Islet precursor cell (in vitro differentiated cells): Measurements from ENCODE around the gene EID2.

Experiments used
- DNase-seq: peaks from one replicate; pipeline ENCODE4 v3.0.0-alpha.2; 2018

The EID2 gene, protein sequence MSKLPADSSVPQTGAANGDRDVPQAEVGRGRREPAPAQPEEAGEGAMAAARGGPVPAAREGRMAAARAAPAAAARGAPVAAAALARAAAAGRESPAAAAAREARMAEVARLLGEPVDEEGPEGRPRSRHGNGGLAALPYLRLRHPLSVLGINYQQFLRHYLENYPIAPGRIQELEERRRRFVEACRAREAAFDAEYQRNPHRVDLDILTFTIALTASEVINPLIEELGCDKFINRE

DNA sequence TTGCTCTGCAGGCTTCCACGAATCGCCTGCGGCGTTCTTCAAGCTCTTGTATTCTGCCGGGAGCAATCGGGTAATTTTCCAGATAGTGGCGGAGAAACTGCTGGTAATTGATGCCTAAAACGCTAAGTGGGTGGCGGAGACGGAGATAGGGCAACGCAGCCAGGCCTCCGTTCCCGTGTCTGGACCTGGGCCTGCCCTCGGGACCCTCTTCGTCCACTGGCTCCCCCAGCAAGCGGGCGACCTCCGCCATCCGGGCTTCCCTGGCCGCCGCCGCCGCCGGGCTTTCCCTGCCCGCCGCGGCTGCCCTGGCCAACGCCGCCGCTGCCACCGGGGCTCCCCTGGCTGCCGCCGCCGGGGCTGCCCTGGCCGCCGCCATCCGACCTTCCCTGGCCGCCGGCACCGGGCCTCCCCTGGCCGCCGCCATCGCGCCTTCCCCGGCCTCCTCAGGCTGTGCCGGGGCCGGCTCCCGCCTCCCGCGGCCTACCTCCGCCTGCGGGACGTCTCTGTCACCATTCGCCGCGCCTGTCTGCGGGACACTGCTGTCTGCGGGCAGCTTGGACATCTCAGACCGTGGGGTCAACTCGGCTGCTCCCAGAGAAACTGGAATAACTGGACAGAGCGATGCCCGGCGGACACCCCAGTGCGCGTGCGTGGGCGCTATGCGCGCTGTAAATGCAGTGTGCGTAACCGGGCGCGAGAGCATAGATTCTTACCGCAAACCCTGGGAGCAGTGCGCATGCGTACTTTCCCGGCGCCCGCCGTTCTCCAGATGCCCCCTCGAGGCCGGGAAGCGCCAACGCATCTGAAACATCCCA lies at the start of gene EID2:
Gene EID2 (minus strand): TSS at position 644 of the 815 bp plus-strand sequence. CDS start 82 bp downstream, at position 562.
- DNase-seq, result peak; percentile 96

DNA sequence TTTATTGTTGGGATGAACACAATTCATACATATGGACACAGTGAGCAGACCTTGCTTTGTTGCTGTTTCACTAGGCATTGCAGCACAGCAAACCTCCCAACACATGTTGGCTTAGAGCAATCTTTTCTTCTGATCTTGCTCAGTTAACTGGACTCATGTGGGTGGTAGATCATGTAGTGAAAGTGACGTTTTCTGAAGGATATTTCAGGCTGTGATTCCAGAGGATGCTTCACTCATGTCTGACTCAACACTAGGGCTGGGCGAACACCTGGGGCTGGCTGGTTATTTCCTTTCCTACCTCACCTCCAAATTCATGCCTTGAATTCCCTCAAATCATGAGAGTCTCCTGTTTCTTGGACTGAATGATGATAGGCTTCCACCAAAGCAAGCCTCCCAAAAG lies 48.1 kb upstream of the EID2 start:
- DNase-seq, result no peak

DNA sequence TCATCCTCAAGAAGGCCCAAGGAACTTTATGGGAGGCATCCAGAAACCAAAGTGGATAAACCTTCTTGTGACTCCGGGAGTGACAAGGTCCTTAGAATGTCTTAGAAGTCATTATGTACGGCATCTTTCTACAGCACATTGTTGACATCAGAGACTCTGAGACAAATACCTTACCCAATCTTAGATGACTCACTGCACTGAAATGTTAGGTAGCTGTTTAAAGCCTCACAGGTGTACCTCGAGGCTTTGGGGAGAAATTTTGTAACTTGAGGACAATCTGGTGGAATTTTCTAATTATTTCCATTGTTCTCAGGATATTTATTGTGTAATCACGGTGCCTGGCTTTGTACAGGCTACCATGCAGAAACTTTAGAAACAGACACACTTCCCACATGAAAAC lies 47.5 kb upstream of the EID2 start:
- no peak for DNase-seq

DNA sequence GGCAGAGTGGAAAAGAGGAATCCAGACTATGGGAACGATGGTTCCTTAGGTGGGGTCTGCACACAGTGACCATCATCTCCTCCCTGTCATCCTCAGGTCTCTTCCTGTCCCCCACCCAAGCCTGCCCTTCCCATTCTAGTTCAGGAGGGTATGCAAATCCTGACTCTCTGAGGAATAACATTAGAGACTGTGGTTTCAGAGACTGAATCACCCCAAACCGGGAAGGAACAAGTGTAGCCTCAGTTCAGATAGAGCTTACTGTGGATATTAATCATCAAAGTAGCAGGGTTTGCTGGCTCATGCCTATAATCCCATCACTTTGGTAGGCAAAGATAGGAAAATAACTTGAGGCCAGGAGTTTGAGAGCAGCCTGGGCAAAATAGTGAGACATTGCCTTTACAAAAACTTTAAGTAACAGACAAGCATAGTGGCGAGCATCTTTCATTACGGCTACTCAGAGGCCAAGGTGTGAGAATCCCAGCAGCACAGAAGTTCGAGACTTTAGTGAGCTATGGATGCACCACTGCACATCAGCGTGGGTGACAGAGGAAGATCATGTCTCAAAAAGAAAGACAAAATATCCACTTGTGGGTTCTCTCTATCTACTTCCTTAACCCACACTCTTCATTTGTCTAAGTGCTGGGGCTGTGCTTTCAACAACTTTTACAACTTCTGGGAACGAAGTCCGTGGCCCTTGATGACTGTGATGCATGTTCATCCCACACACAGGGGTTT lies 43.1 kb upstream of the EID2 start:
- no peak for DNase-seq

DNA sequence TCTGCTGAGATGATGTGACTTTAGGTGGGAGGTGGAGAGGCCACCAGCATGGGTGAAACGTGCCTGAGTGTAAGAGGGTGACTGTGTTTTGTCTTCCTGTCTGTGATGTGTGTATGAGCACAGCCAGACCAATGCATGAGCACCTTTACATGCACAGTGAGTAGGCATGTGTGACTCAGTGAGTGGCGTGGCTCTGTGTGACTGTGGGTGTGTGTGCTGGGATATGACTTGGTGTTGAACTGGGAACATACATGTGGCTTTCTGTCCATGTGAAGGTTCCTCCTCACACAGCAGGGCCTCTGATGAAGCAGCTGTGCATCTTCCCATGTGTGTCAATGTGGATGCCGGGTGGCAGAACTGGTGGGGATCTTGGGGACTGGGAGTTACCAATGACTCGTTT lies 42.5 kb upstream of the EID2 start:
- no peak for DNase-seq

DNA sequence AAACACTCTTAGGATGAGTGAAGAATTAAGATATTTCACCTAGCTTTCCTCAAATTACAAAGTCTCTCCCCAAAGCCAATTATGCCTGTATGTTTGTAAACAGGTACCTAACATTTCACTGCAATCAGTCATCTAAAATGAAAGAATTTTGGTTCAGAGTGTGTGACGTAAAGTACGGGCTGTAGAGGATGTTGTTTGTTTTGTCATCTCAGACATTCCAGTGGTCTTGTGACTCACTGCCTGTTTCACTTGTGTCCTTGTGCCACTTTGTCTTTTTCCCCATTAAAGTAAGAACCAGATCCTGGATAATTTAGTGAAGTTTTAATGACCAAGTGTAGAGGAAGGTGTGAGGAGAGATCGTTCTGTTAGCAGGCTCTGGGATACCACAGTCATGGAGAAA lies 28.6 kb upstream of the EID2 start:
- DNase-seq, result no peak

DNA sequence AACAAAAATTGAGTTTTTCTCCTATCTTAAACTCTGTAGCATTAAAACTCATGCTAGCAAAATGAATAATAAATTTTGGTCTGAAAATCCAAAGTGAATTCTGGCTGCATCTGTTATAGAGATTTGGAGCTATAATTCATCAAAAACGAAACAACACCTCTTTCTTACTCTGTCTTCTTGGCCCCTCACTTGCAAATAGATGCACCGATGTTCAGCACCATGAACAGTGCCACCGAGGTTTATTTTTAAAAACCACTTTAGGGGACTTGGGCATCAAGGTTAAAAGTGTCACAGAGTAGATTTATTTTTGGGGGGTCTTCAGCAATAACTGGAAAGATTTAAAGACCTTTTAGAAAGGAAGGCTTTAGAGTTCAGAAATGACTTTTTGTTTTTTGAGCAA lies 26.1 kb upstream of the EID2 start:
- DNase-seq, result no peak

DNA sequence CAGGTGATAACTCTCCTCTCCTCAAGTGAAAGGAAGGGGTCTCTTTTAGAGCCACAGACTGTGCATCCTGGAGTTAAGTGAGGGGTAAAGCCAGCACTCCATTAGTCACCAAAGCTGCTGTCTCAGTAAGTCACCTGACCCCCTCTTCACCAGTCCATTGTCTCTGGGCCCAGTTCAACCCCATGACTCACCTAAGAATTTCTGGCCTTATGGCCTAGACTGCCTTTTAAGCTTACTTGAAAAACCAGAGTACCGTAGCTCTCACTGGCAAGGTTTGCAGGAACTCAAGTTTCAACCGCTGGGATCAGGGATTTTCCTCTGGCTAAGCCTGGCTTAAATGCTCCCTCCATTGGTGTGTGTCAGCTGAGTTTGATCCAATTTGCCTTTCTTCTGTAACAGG lies 23.4 kb upstream of the EID2 start:
- DNase-seq, result peak; percentile 85

DNA sequence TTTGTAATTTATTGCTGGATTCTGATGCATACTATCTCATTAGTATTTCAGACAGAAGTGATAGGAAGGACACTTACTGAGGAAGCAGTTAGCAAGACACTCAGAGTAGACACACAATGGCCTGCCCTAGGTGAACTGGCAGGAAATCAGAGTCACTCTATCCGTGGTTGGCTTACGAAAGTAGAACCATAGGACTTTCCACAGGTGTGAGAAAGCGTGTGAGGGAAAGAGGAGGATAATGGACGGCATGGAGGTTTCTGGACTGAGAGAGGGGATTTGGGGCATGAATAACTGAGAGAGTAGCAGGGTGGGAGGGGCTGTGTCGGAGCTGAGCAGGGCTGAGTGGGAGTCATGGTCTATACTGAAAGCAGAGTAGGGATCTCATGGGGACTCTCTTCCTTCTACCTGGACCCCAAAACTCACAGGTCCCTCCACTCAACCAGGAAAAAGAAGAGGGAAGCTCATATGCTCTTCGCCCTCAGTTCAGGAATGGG lies 18.7 kb upstream of the EID2 start:
- DNase-seq, result no peak

DNA sequence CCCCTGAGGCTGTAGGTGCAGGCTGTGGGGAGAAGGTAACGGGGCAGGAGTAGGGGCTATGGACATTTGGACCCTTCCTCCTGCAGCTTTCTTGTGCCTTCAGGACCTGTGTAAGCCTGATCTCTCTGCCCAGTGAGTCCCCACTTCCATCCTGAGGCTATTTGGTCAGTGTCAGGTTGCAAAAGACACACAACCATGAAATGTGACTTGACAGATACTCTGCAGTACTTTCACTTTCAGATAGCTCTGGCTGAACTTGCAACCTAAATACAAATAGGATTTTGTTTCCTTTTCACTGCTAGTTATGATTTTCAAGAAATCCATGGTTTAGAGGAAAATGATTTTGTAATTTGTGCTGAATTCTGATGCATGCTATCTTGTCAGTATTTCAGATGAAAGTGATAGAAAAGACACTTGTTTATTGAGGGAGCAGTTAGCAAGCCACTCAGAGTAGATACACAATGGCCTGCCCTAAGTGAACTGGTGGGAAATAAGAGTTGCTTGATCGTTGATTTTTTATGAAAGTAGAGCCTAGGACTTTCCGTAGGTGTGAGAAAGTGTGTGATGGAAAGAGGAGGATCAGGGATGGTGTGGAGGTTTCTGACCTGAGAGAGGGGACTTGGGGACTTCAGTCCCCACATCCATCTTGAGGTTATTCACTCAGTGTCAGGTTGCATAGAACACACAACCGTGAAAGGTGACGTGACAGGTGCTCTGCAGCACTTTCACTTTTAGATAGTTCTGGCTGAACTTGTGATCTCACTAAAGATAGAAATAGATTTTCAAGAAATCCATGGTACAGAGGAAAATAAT lies 18.1 kb upstream of the EID2 start:
- no peak for DNase-seq

DNA sequence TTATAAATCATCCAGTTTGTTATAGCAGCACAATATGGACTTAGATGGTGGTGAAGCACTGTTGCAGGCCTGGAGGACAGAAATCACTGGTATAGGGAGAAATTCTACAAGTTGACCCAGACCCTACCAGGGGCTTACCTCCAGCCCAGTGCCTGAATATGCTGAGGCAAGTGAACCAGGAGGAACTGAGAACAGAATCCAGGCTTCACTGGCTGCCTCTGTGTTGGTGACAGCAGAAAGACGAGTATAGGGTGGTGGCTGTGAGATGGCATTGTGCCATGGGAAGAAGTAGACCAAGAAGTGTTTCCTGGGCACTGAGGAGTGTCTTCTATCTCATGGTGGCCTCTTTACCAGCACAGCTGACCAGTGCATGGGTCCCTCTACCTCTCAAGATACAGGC lies 15.9 kb upstream of the EID2 start:
- DNase-seq, result no peak

DNA sequence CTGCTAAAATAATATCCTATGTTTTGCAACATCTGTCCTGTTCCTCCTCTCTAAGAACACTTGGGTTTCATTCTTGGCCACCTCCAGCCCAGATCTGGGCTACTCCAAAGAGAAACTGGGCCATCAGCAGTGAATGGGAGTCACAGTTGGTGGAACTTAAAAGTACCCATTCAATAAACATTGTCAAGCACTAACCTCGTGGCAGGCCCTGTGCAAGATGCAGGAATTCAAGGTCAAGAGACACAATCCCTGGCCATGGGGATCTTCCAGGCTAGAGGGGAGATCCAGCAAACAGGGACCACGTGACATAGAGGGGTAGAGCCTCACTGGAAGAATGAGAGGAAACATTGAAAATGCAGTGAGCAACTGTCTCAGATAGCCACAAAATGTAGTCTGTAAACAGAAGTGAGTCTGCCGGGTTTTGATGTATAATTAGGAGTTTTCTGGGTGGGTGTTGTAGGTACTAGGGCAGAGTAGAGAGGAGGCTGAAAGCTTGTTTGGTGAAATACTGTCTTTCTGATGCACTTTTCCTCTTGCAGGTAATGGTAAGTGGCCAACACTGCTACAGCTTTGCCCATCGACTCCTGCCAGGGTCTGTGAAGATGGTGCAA lies 14.8 kb upstream of the EID2 start:
- DNase-seq, result no peak

DNA sequence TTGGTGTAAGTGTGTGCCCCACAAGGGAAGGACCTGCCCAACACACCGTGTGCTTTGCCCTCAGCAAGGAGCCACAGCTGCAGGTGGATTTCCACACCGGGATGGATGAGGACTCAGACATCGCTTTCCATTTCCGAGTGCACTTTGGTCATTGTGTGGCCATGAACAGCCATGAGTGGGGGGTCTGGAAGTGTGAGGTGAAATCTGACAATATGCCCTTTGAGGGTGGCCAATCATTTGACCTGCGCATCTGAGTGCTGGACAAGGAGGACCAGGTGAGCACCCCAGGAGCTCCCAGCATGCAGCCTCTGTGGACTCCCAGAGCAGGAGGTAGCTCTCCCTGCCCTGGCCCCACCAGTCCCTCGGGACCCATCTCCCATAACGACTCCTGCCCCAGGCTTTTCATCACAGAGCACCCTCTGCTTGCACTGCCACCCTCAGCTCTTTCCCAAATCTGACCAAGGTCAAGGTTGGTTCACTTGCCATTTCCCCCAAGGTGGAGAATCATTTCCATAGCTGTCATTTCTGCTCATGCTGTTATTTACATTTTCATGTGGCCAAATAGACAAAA lies 13.2 kb upstream of the EID2 start:
- no peak for DNase-seq

DNA sequence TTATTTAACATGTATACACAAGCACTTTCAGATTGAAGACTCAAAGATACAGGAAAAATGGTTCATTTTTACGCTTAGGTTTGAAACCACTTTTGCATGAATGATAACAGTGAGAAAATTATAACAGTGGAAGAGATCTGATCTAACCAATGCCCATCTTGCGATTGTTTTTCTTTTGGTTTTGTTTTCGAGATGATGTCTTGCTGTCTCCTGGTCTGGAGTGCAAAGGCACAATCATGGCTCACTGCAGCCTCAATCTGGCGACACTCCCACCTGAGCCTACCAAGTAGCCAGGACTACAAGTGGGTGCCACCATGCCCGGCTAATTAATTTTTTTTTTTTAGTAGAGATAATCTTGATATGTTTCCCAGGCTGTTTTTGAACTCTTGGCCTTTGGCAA lies 10.2 kb upstream of the EID2 start:
- no peak for DNase-seq

DNA sequence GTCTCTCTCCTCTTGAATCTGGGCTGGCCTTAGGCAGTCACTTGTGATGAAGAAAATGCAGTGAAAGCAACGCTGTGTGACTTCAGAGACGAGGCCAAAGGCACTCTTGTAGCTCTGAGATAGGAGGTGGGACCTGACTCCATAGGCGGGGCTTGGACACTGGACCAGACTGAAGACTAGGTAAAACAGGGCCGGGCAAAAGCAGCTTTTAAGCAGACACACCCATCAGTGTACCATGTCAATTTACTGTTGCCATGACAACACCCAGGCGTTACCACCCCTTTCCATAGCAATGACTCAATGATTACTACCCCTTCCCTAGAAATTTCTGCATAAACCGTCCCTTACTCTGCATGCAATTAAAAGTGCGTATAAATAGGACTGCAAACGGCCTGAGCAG lies 6.6 kb upstream of the EID2 start:
- DNase-seq, result no peak

DNA sequence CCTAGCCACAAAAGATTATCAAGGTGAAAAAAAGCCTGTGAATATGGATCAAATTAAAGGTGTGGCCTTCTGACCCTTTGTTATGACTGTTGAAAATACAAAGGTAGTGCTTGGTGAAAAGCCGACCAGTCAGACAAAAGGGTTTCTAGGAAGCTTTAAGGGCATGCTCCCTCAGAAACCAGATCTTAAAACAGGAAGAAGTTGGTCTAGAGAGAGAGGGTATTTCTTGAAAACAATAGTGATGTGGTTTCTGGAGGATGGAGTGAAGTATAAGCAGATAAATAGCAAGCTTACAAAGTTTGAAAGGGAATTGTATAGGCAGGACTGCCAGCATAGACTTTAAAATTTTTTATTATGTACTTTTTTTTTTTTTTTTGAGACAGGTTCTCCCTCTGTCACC lies 5.0 kb upstream of the EID2 start:
- no peak for DNase-seq

DNA sequence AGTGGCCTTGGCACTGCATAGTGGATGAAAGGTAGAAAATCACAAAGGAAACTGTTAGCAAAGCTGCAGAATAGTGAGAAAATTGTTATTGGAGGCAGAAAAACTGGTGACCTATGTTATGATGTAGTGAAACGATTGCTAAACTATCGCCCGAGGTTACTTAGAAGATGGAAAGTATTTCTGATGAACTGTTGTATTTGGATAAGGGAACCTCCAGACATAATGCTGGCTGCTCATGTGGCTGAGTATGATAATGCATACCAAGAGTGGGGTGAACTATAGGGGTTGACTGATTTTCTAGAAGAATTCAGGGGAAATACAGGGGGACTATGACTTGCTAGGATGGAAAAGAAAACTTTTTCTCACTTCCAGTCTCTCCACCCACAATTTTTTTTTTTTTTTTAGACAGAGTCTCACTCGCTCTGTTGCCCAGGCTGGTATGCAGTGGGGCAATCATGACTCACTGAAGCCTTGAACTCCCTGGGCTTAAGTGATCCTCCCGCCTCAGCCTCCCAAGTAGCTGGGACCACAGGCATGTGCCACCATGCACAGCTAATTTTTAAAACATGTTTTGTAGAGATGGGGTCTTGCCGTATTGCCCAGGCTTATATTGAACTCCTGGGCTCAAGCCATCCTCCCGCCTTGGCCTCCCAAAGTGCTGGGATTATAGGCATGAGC lies 4.4 kb upstream of the EID2 start:
- DNase-seq, result peak; percentile 63

DNA sequence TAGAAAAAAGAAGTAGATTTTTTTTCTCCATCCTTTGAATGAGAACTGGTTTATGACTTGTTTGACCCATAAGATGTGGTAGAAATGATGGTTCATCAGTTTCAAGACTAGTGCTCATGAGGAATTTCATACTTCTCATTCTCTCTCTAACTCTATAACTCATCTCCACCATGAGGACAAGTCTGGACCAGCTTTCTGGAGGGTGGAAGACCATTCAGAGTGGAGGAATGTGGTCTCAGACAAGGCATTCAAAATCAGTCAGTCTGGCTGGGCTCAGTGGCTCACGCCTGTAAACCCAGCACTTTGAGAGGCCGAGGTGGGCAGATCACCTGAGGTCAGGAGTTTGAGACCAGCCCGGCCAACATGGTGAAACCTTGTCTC lies 3.5 kb upstream of the EID2 start:
- no peak for DNase-seq

DNA sequence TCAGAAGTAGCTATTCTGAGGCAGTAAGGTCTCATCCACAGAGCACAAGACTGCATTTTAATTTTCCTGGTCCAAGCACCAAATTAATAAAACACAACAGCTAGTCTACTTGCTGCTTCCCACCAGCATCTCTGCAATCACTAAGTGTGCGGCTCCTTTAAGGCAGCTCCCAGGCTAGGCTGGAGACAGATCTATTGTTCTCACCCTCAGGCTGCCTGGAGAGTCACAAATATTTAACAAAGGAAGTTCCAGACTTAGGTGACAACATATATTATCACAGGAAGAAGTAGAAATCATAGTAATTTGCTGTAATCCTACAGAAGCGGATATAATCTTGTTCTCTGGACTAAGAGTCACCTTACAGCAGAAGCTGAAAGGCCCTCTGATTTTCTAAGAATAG lies 2.2 kb upstream of the EID2 start:
- DNase-seq, result no peak

DNA sequence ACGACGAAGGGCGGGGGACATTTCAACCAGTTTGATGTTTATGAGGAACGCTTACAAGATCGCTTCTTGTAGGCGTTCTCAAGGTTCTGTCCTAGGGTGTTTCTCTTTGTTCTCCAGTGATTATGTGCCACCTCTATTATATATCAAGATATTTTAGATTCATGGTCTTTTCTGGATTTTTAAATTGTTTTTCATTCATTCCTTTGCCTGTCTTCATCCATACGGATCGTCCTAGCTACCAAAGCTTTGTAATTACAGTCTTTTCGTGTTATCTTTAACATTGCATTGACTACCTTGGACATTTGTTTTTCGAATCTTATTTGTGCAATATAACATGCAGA lies 342 bp upstream of the EID2 start:
- no peak for DNase-seq

DNA sequence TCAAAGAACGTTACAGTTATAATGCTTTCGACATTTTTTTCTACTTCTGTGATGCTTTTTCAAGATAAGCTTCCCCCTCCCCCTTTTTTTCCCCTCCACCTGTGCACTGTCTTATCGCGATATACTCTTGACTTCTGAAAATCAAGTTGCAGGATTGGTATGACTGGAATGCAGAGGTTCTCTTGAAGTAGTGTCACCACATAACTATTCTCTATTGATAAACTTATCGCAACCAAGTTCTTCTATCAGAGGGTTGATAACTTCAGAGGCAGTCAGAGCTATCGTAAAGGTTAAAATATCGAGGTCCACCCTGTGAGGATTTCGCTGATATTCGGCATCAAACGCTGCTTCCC lies 820 bp downstream of the EID2 start:
- DNase-seq, result no peak

DNA sequence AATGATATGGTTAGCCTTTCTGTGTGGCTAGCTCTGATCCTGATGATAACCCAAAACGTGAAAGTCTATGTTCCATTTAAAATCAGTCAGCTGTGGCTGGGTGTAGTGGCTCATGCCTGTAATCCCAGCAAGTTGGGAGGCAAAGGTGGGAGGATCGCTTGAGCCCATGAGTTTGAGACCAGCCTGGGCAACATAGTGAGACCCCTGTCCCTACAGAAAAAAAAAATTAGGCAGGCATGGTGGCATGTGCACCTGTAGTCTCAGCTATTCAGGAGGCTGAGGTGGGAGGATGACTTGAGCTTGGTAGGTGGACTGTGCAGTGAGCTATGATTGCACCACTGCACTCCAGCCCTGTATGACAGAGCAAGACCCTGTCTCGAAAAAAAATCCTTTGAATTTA lies 6.2 kb downstream of the EID2 start:
- no peak for DNase-seq
